Breast epithelium (tissue), 3 donors: ENCODE data around the gene ELOVL6.

Experiments
- CTCF ChIP-seq, 3 donors: fragments of 450-650 bp; IDR thresholded peaks; one replicate each; pipeline ENCODE4 v1.5.1; 2016 to 2017; ENCODE audit warnings: antibody characterized with exemption in 3 of 3, mild to moderate bottlenecking in 3 of 3, moderate library complexity in 3 of 3
- POLR2A ChIP-seq: fragments of 450-650 bp; IDR thresholded peaks from one replicate; pipeline ENCODE4 v1.6.1; 2016; ENCODE audit warnings: antibody characterized with exemption, mild to moderate bottlenecking, moderate library complexity
- POLR2AphosphoS5 ChIP-seq, 3 donors: sonication (generic); formaldehyde crosslinking; IDR thresholded peaks; one replicate each; pipeline ENCODE4 v1.6.1; 2017; ENCODE audit warnings: antibody characterized with exemption in 3 of 3

- TF ChIP-seq CTCF (IDR thresholded peaks at IDR 0.05) (no peak), POLR2A (no peak), POLR2AphosphoS5 (IDR thresholded peaks at IDR 0.05) (no peak)
Observed at GRCh38 chr4:110183643-110184042, 14.8 kb downstream of the ELOVL6 start.
